AG10803 (cell line): ENCODE data around the gene SLC20A1.

Experiments used
- DNase-seq: peaks from one replicate; pipeline ENCODE4 v3.0.0; 2010; ENCODE audit warnings: low read depth
- H3K4me3 ChIP-seq: 2 replicates; pipeline ENCODE4 v1.5.1; 2011; ENCODE audit warnings: mild to moderate bottlenecking, low read length, control low read depth
- TF ChIP-seq, protein P1 (sequence below): conservative IDR thresholded peaks from 2 replicates; pipeline ENCODE4 v1.5.1; 2011; ENCODE audit warnings: mild to moderate bottlenecking, low read length, control low read depth, inconsistent platforms

SLC20A1 gene

DNA sequence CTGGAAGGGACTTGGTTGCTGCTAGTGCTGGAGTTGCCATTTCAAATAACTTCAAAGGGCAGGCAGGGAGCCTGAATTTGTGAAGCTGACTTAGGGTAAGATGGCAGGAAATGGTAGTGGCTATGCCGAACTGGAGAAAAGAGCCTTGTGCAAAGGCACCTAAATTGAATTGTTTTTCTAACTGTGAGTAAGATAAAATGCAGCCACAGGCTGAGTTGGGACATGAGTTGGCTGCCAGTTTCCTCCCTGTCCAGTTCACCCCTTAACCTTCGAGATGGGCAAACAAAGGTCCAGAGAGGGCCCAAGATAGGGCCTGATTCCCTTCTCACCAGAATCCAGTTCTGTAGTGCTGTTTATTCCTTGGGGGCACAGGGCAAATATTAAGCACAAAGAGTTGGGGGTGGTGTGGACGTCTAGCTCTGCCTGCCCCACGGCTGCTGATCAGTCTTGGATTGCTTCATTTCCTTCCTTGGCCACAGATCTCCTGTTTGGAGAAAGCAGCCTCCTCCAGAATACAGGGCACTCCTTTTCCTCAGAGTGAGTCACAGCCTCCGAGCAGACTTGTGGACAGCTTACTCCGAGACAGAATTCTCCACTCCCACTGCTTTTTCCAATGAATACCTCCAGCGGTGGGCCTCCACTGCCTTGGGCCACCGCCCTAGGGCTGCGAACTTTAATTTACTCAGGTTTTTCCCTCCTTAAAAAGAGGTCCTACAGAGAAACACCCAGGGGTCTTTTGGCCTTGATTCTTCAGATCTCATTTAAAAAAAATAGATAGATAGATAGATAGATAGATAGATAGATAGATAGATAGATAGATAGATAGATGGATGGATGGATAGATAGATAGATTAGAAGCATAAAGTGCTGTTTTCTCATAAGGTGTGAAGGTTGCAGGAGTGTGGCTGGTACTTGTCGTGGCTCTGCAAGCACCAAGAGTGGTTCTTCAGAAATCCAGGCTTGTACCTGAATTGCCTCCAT, 18.4 kb upstream of the SLC20A1 start:
- TF ChIP-seq, protein P1, sequence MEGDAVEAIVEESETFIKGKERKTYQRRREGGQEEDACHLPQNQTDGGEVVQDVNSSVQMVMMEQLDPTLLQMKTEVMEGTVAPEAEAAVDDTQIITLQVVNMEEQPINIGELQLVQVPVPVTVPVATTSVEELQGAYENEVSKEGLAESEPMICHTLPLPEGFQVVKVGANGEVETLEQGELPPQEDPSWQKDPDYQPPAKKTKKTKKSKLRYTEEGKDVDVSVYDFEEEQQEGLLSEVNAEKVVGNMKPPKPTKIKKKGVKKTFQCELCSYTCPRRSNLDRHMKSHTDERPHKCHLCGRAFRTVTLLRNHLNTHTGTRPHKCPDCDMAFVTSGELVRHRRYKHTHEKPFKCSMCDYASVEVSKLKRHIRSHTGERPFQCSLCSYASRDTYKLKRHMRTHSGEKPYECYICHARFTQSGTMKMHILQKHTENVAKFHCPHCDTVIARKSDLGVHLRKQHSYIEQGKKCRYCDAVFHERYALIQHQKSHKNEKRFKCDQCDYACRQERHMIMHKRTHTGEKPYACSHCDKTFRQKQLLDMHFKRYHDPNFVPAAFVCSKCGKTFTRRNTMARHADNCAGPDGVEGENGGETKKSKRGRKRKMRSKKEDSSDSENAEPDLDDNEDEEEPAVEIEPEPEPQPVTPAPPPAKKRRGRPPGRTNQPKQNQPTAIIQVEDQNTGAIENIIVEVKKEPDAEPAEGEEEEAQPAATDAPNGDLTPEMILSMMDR: 0 out of 2 replicates have a peak, but pooled peaks have one; percentile 1
- peak overlapping the region; percentile 48 for H3K4me3 ChIP-seq

DNA sequence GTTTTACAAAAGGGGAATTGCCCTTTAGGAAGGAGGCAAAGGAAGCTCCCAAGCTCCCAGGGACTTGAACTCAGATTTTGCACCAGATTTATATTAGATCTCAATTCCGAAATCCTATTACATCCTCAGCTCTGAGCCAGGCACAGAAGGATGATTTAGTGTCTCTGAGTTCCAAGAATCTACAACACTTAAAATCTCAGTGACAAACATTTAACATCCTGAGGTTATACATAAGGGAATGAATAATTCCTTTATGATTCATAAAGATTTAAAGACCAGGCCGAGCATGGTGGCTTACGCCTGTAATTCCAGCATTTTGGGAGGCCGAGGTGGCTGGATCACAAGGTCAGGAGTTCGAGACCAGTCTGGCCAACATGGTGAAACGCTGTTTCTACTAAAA, 16.5 kb upstream of the SLC20A1 start:
- TF ChIP-seq, protein P1: no peak
- H3K4me3 ChIP-seq: no peak overlapping the region
- DNase-seq: no peak

More for the DNA sequence above, 18.4 kb upstream of the SLC20A1 start:
- DNase-seq: peak; percentile 94

- H3K4me3 ChIP-seq: no peak overlapping the region
- TF ChIP-seq, protein P1: no peak
These were observed 15.9 kb upstream of the SLC20A1 start for GRCh38 chr2:112629823-112630222.

GRCh38 chr2:112630268-112630667, 15.5 kb upstream of the SLC20A1 start:
- no peak overlapping the region for H3K4me3 ChIP-seq
- DNase-seq: no peak
- TF ChIP-seq, protein P1: no peak

More at GRCh38 chr2:112629823-112630222, 15.9 kb upstream of the SLC20A1 start:
- DNase-seq: no peak

GRCh38 chr2:112633708-112634107, 12.0 kb upstream of the SLC20A1 start:
- H3K4me3 ChIP-seq: no peak overlapping the region
- TF ChIP-seq, protein P1: no peak
- DNase-seq: no peak

DNA sequence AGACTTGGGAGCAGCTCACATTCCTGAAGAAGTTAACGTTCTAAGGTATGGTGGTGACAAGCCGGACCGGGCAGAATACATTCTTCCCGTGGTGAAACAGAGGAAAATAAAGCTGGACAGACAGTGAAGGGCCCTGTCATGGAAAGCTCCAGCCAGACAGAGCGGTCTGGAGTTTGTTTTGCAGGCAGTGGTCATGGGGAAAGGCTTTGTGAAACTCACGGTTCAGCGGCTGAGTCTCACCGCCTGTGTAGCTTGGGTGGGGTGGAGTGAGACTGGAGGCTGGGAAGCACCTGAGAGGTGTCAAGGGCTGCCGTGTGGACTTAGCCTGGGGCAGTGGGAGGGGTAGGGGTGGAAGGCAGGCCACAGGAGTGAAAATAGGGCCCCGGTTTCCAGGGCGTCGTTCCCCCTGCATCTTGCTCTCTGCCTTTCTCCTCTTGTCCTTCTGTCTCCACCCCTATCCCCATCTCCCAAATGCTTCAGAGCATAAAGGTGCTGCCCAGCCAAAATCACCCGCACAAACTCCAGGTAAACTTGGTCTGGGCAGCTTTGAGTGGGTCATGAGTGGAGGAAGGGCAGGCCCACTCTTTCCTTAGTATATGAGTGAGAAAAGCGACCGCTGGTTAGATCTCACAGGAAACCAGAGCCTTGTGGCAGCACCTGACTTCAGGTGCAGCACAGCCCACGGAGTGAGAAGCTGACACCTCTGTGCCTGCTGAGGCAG, 11.4 kb upstream of the SLC20A1 start:
- no peak overlapping the region for H3K4me3 ChIP-seq
- DNase-seq: no peak
- TF ChIP-seq, protein P1: no peak
